DOHH2 (cell line): ENCODE results near the gene VIT.

Experiments used
- H3F3A ChIP-seq: fragments of 200-600 bp; sonication (generic), shearing (Covaris generic); 2 replicates; pipeline ENCODE4 v1.6.0; 2016; ENCODE audit warnings: antibody characterized with exemption, mild to moderate bottlenecking; ENCODE audit not compliant: control insufficient read depth, insufficient read depth
- H3K27ac ChIP-seq: fragments of 200-600 bp; sonication (generic); 2 replicates; pipeline ENCODE4 v1.5.1; 2014; ENCODE audit warnings: low read depth, mild to moderate bottlenecking, low read length, moderate library complexity
- H3K27me3 ChIP-seq: fragments of 200-600 bp; sonication (generic); 2 replicates; pipeline ENCODE4 v1.6.1; 2014; ENCODE audit warnings: mild to moderate bottlenecking, low read length, mixed read lengths; ENCODE audit not compliant: control insufficient read depth
- H3K36me3 ChIP-seq: fragments of 200-600 bp; sonication (generic); 2 replicates; pipeline ENCODE4 v1.6.1; 2014; ENCODE audit warnings: mild to moderate bottlenecking, low read length, moderate library complexity, mixed read lengths; ENCODE audit not compliant: control insufficient read depth
- H3K4me1 ChIP-seq: fragments of 200-600 bp; sonication (generic); 2 replicates; pipeline ENCODE4 v1.6.1; 2014; ENCODE audit warnings: mild to moderate bottlenecking, low read length, mixed read lengths; ENCODE audit not compliant: control insufficient read depth
- H3K4me2 ChIP-seq: fragments of 200-600 bp; sonication (generic); 2 replicates; pipeline ENCODE4 v1.6.0; 2014; ENCODE audit warnings: mild to moderate bottlenecking, low read length, moderate library complexity
- H3K4me3 ChIP-seq: fragments of 200-600 bp; sonication (generic); 2 replicates; pipeline ENCODE4 v1.5.1; 2014; ENCODE audit warnings: mild to moderate bottlenecking, low read length, mixed read lengths
- H3K79me2 ChIP-seq: fragments of 200-600 bp; sonication (generic); 2 replicates; pipeline ENCODE4 v1.6.1; 2014; ENCODE audit warnings: mild to moderate bottlenecking, low read length, mixed read lengths; ENCODE audit not compliant: control insufficient read depth
- H3K9me2 ChIP-seq: fragments of 200-600 bp; sonication (generic); replicated peaks from 2 replicates; pipeline ENCODE4 v1.6.1; 2014; ENCODE audit warnings: mild to moderate bottlenecking, low read length, mixed read lengths; ENCODE audit not compliant: control insufficient read depth
- H3K9me3 ChIP-seq: fragments of 200-600 bp; sonication (generic); 2 replicates; pipeline ENCODE4 v1.6.1; 2014; ENCODE audit warnings: antibody characterized with exemption, low read length, mixed read lengths; ENCODE audit not compliant: control insufficient read depth, insufficient read depth
- H4K20me1 ChIP-seq: fragments of 200-600 bp; sonication (generic); 2 replicates; pipeline ENCODE4 v1.6.0; 2014; ENCODE audit warnings: low read depth, mild to moderate bottlenecking, antibody characterized with exemption, low read length, moderate library complexity; ENCODE audit not compliant: control insufficient read depth, insufficient read depth
- EZH2phosphoT487 ChIP-seq: fragments of 200-600 bp; sonication (generic); IDR thresholded peaks from 2 replicates; pipeline ENCODE4 v1.6.1; 2017; ENCODE audit warnings: borderline replicate concordance, mild to moderate bottlenecking, antibody characterized with exemption, low read length, moderate library complexity, mixed read lengths
- TF ChIP-seq, protein P1 (sequence below): fragments of 200-600 bp; sonication (generic); IDR thresholded peaks from one replicate; pipeline ENCODE4 v1.5.1; 2014; ENCODE audit warnings: antibody characterized with exemption, mild to moderate bottlenecking, low read depth, low read length; ENCODE audit not compliant: poor library complexity, severe bottlenecking

VIT gene

DNA sequence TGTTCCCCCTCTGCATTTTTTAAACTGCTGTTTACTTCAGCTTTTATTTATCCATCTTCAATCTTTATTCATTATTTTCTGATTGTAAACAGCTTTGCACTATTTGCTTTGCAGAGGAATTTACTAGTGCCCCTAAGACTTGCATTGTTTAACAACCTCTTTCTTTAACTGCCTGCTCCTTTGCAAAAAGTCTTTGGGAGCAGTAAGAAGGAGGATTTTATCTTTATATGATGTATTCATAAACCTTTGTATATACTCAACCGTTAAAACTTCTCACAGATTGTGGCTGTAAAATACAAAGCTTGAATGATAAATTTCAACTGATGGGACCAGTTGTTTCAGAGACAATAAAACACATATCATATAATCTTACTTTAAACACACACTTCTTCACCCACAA, 20.1 kb upstream of the VIT start:
- no peak overlapping the region for H3K4me3 ChIP-seq
- no peak for TF ChIP-seq EZH2phosphoT487
- TF ChIP-seq, protein P1, sequence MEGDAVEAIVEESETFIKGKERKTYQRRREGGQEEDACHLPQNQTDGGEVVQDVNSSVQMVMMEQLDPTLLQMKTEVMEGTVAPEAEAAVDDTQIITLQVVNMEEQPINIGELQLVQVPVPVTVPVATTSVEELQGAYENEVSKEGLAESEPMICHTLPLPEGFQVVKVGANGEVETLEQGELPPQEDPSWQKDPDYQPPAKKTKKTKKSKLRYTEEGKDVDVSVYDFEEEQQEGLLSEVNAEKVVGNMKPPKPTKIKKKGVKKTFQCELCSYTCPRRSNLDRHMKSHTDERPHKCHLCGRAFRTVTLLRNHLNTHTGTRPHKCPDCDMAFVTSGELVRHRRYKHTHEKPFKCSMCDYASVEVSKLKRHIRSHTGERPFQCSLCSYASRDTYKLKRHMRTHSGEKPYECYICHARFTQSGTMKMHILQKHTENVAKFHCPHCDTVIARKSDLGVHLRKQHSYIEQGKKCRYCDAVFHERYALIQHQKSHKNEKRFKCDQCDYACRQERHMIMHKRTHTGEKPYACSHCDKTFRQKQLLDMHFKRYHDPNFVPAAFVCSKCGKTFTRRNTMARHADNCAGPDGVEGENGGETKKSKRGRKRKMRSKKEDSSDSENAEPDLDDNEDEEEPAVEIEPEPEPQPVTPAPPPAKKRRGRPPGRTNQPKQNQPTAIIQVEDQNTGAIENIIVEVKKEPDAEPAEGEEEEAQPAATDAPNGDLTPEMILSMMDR: no peak
- no peaks in the 10 kb centered on the region for H4K20me1 ChIP-seq
- no peak overlapping the region for H3K4me2 ChIP-seq
- H3K4me1 ChIP-seq: peaks cover 9% of the 10 kb centered on the region
- peaks cover 24% of the 10 kb centered on the region; the same call in 1 of the 2 replicates for H3K27me3 ChIP-seq
- no peaks in the 10 kb centered on the region for H3K79me2 ChIP-seq
- H3K27ac ChIP-seq: no peak overlapping the region
- no peaks in the 10 kb centered on the region; the same call in 1 of the 2 replicates for H3F3A ChIP-seq
- H3K9me3 ChIP-seq: no peaks in the 10 kb centered on the region
- H3K36me3 ChIP-seq: no peaks in the 10 kb centered on the region
- H3K9me2 ChIP-seq: no peaks in the 10 kb centered on the region

DNA sequence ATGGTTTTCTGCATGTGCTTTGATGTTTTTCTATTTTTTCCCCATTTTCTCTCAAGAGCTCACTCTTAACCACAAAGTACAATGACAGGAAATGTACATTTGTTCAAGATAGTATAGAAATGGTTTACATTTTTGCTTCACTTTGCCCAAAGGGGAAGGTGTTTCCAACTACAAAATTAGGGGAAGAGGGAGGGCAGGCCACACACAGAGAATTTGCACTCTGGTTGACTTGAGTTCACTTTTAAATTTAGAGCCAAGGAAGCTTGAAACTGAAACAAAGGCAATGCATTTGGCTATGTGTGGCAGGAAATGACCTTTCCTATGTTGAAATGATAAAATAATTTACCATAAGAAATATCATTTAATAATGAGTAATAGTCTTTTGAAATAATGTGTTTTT, 19.1 kb upstream of the VIT start:
- no peaks in the 10 kb centered on the region for H3K79me2 ChIP-seq
- H3F3A ChIP-seq: no peaks in the 10 kb centered on the region; the same call in 1 of the 2 replicates
- H3K9me3 ChIP-seq: no peaks in the 10 kb centered on the region
- H3K4me2 ChIP-seq: no peak overlapping the region
- H4K20me1 ChIP-seq: no peaks in the 10 kb centered on the region
- no peaks in the 10 kb centered on the region for H3K36me3 ChIP-seq
- TF ChIP-seq EZH2phosphoT487: no peak
- TF ChIP-seq, protein P1: no peak
- H3K4me3 ChIP-seq: no peak overlapping the region
- no peaks in the 10 kb centered on the region for H3K9me2 ChIP-seq
- no peak overlapping the region for H3K27ac ChIP-seq
- peaks cover 24% of the 10 kb centered on the region for H3K27me3 ChIP-seq
- peaks cover 9% of the 10 kb centered on the region for H3K4me1 ChIP-seq

DNA sequence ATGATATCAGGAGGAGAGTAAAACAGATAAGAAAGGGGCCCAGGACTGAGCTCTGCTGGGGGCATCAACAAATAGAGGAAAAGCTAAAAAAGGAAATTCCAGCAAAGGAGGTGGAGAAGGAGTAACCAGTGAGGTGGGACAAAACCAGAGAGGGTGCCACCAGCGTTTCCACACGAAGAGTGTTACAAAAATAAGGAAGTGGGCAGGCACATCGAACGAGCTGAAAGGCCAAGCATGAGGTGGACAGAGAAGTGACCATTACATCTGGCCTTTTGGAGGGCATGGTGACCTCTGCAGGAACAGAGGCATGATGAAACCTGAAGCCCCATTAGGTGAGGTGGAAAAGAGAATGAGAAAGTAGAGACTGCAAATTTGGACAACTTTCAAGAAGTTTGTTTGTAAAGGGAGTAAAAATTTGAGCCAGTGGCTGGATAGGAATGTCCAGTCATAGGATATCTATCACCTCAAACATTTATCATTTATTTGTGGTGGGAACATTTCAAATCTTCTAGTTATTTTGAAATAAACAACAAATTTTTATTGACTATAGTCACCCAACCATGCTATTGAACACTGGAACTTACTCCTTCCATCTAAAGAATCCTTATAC, 18.4 kb upstream of the VIT start:
- Histone ChIP-seq H3K4me2 (no peak overlapping the region), H3F3A (no peaks in the 10 kb centered on the region; the same call in 1 of the 2 replicates), H3K4me1 (peaks cover 9% of the 10 kb centered on the region), H3K36me3 (no peaks in the 10 kb centered on the region), H4K20me1 (no peaks in the 10 kb centered on the region), H3K27ac (no peak overlapping the region), H3K9me2 (no peaks in the 10 kb centered on the region), H3K4me3 (no peak overlapping the region), H3K9me3 (no peaks in the 10 kb centered on the region), H3K79me2 (no peaks in the 10 kb centered on the region), H3K27me3 (peaks cover 28% of the 10 kb centered on the region)
- TF ChIP-seq, protein P1: no peak
- TF ChIP-seq EZH2phosphoT487: no peak
